Activated T-cell treated with anti-CD3 and anti-CD28 coated beads, Interleukin-2, amount 50 U/mL, for 24 hours (primary cell): Measurements from ENCODE around the gene DHX32.

Experiments used
- DNase-seq: peaks from one replicate; pipeline ENCODE4 v3.0.0-alpha.2; 2020
- H3K27ac Mint-ChIP-seq: 2 replicates; pipeline ENCODE4 v1.8.0; 2020; ENCODE audit warnings: mild to moderate bottlenecking, mixed read lengths
- H3K27me3 Mint-ChIP-seq: 2 replicates; pipeline ENCODE4 v1.8.0; 2020; ENCODE audit warnings: mixed read lengths
- H3K36me3 Mint-ChIP-seq: 2 replicates; pipeline ENCODE4 v1.8.0; 2020; ENCODE audit warnings: low read depth, mixed read lengths
- H3K4me1 Mint-ChIP-seq: 2 replicates; pipeline ENCODE4 v1.8.0; 2020; ENCODE audit warnings: low read depth, mixed read lengths
- H3K4me3 Mint-ChIP-seq: 2 replicates; pipeline ENCODE4 v1.8.0; 2020; ENCODE audit warnings: mild to moderate bottlenecking, moderate library complexity, mixed read lengths
- H3K9me3 Mint-ChIP-seq: 2 replicates; pipeline ENCODE4 v1.8.0; 2020; ENCODE audit warnings: mixed read lengths

The DHX32 gene

DNA sequence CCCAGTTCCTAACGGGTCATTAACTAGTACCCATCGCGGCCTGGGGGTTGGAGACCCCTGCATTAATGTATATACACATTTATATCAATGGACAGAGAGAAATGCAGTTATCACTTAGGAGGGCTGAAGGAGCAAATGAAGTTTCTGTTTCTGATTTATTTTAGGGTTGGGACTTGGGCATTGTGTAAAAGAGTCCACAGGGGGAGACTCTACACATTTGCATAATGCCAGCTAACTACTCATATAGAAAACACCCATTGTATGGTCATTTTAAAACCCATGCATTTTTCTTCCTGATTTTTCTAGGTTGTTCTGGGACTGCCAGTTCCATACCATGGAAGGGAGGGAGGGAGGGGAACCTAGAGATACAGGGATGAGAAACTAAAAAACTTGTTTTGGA, 34.2 kb downstream of the DHX32 start:
- Mint-ChIP-seq H3K27me3 (no peaks in the 10 kb centered on the region), H3K9me3 (no peaks in the 10 kb centered on the region), H3K4me1 (no peaks in the 10 kb centered on the region), H3K36me3 (peaks cover 92% of the 10 kb centered on the region), H3K4me3 (no peak overlapping the region), H3K27ac (no peak overlapping the region)
- DNase-seq, result no peak

DNA sequence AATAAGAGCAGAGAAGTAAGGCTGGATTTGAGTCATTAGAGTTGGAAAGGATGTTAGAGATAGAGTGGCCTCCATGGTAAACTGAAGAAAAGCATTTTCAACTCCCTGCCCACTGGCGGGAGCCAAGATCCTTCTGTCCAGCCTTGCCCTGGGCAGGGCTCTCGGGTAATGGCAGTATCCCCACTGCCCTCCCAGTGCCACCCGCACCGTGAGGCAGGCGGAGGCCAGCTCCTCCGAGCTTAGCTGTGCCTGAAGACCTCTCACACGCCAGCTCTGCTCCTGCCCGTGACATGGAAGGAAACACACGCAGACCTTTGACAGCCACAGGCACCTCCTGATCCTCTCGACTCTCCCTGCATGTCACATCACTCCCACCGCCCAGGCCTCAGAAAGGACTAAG, 35.5 kb downstream of the DHX32 start:
- Mint-ChIP-seq H3K36me3 (peaks cover 92% of the 10 kb centered on the region), H3K4me3 (no peak overlapping the region), H3K27me3 (no peaks in the 10 kb centered on the region), H3K4me1 (no peaks in the 10 kb centered on the region), H3K27ac (no peak overlapping the region), H3K9me3 (no peaks in the 10 kb centered on the region)
- no peak for DNase-seq

DNA sequence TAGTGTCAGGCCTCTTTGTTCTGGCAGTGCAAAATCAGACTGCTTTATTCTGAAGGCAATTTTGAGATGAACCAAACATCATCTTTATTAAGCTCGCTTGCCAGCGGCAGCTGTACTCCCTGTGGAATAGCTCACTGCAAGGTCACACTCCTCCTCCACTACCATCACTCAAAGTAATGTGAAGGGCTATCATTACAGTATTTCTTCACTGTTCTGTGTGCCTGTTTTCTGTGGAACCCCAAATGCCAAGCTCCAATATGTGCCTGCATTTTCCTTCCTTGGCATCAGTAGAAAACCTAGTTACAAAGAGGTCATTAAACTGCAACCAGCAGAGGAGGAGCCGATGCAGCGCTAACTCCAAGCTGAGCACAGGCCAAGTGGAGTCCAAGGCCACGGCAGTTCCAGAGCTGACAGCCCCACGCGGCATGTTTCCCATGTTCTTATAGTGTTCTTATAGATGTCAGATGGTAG, 36.3 kb downstream of the DHX32 start:
- Mint-ChIP-seq H3K36me3 (peaks cover 92% of the 10 kb centered on the region), H3K4me1 (no peaks in the 10 kb centered on the region), H3K27me3 (no peaks in the 10 kb centered on the region), H3K4me3 (no peak overlapping the region), H3K9me3 (no peaks in the 10 kb centered on the region), H3K27ac (no peak overlapping the region)
- no peak for DNase-seq

GRCh38 chr10:125843603-125844329, 37.3 kb downstream of the DHX32 start:
- H3K27ac Mint-ChIP-seq, result no peak overlapping the region
- H3K27me3 Mint-ChIP-seq, result no peaks in the 10 kb centered on the region
- H3K4me3 Mint-ChIP-seq, result no peak overlapping the region
- H3K9me3 Mint-ChIP-seq, result no peaks in the 10 kb centered on the region
- H3K4me1 Mint-ChIP-seq, result no peaks in the 10 kb centered on the region
- DNase-seq, result no peak
- H3K36me3 Mint-ChIP-seq, result peaks cover 92% of the 10 kb centered on the region

DNA sequence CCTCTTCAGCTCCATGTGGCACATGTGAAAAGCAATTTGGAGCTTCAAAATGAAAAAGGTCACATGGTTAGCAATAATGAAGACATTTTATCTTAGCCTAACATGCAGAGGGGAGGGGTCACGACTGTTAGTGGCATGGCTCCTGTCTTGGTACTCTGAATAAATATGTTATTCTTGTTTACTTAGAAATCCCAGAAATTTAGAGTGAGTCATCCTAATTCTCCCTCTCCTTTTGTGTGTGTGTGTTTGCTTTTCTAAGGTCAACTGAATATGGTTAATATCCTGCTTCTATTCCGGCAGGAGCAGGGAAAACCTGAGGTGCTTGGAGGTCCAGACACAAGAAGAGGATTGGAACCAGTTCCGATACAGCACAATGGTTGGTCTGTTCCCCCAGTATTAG, 40.1 kb downstream of the DHX32 start:
- H3K27me3 Mint-ChIP-seq, result no peaks in the 10 kb centered on the region
- H3K4me3 Mint-ChIP-seq, result no peak overlapping the region
- H3K9me3 Mint-ChIP-seq, result no peaks in the 10 kb centered on the region
- DNase-seq, result no peak
- peaks cover 93% of the 10 kb centered on the region for H3K36me3 Mint-ChIP-seq
- H3K27ac Mint-ChIP-seq, result no peak overlapping the region
- H3K4me1 Mint-ChIP-seq, result no peaks in the 10 kb centered on the region

DNA sequence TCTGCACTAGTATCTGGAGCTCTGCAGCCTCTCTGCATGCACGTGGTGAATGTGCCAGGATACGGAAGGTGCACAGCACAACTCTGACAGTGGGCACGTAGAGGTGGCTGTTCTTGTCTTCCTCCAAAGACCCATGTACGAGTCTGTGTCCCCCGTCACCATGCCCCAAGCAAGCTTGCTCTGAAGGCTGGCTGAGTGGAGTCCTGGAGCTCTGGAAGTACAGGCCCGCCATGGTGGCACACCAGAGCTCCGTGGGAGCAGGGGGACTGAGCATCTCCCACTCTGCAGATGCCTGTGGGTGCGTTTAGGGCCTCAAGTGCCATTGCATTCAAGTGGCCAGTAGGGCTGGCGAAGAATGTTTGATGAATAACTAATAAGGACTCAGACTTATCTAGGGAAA, 40.7 kb downstream of the DHX32 start:
- no peak overlapping the region for H3K4me3 Mint-ChIP-seq
- H3K9me3 Mint-ChIP-seq, result no peaks in the 10 kb centered on the region
- no peaks in the 10 kb centered on the region for H3K27me3 Mint-ChIP-seq
- H3K27ac Mint-ChIP-seq, result no peak overlapping the region
- no peak for DNase-seq
- no peaks in the 10 kb centered on the region for H3K4me1 Mint-ChIP-seq
- peaks cover 93% of the 10 kb centered on the region for H3K36me3 Mint-ChIP-seq

GRCh38 chr10:125838802-125839575, 42.1 kb downstream of the DHX32 start:
- DNase-seq, result no peak
- peak overlapping the region; percentile 71 for H3K27ac Mint-ChIP-seq
- peaks cover 91% of the 10 kb centered on the region for H3K36me3 Mint-ChIP-seq
- H3K9me3 Mint-ChIP-seq, result no peaks in the 10 kb centered on the region
- no peaks in the 10 kb centered on the region for H3K27me3 Mint-ChIP-seq
- H3K4me3 Mint-ChIP-seq, result no peak overlapping the region
- H3K4me1 Mint-ChIP-seq, result no peaks in the 10 kb centered on the region

DNA sequence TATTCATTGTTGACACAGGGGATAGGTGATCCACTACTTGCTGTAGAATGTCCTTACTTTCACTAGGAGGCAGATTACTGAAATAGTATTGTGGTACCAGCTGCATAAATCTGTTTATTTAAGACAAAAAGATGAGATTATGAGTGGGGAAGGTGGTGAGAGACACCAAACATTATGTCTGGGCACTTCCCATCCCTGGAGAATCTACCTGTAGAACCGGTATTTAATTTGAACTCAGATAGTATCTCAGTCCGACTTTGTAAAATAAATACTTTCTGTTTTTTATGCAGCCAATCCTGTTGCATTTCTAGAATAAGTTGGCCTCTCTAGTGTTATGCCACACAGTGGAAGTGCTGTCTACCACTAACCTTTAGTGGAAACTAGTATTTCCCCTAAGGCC, 44.3 kb downstream of the DHX32 start:
- Mint-ChIP-seq H3K4me3 (no peak overlapping the region), H3K4me1 (no peaks in the 10 kb centered on the region), H3K27me3 (no peaks in the 10 kb centered on the region), H3K27ac (no peak overlapping the region), H3K9me3 (no peaks in the 10 kb centered on the region), H3K36me3 (peaks cover 93% of the 10 kb centered on the region)
- no peak for DNase-seq

GRCh38 chr10:125828311-125828710, 52.8 kb downstream of the DHX32 start:
- Mint-ChIP-seq H3K36me3 (peaks cover 26% of the 10 kb centered on the region), H3K9me3 (no peaks in the 10 kb centered on the region), H3K4me1 (peaks cover 26% of the 10 kb centered on the region), H3K27me3 (no peaks in the 10 kb centered on the region), H3K27ac (peak overlapping the region; percentile 73), H3K4me3 (no peak overlapping the region)
- no peak for DNase-seq

GRCh38 chr10:125827133-125827532, 54.0 kb downstream of the DHX32 start:
- H3K9me3 Mint-ChIP-seq, result no peaks in the 10 kb centered on the region
- peak overlapping the region; percentile 55 for H3K27ac Mint-ChIP-seq
- peaks cover 15% of the 10 kb centered on the region for H3K36me3 Mint-ChIP-seq
- H3K4me1 Mint-ChIP-seq, result peaks cover 26% of the 10 kb centered on the region
- no peaks in the 10 kb centered on the region for H3K27me3 Mint-ChIP-seq
- H3K4me3 Mint-ChIP-seq, result no peak overlapping the region
- DNase-seq, result no peak

- Mint-ChIP-seq H3K9me3 (no peaks in the 10 kb centered on the region), H3K36me3 (peaks cover 5% of the 10 kb centered on the region), H3K4me1 (peaks cover 41% of the 10 kb centered on the region), H3K27me3 (no peaks in the 10 kb centered on the region), H3K4me3 (no peak overlapping the region), H3K27ac (no peak overlapping the region)
- no peak for DNase-seq
These were observed 56.4 kb downstream of the DHX32 start for GRCh38 chr10:125824736-125825135.

- H3K27ac Mint-ChIP-seq, result no peak overlapping the region
- H3K4me1 Mint-ChIP-seq, result peaks cover 32% of the 10 kb centered on the region
- H3K27me3 Mint-ChIP-seq, result no peaks in the 10 kb centered on the region
- no peaks in the 10 kb centered on the region for H3K9me3 Mint-ChIP-seq
- H3K36me3 Mint-ChIP-seq, result peaks cover 5% of the 10 kb centered on the region
- no peak overlapping the region for H3K4me3 Mint-ChIP-seq
- peak; percentile 49 for DNase-seq
These were observed 57.3 kb downstream of the DHX32 start for GRCh38 chr10:125823663-125824251.

- Mint-ChIP-seq H3K4me1 (peaks cover 25% of the 10 kb centered on the region), H3K27me3 (no peaks in the 10 kb centered on the region), H3K27ac (peak within 1 kb of the TSS; percentile 88), H3K9me3 (no peaks in the 10 kb centered on the region), H3K36me3 (peaks cover 5% of the 10 kb centered on the region), H3K4me3 (no peak within 1 kb of the TSS)
- DNase-seq, result peak; percentile 93
These were observed 58.0 kb downstream of the DHX32 start, which contains the start of the genes BCCIP and UROS for GRCh38 chr10:125822878-125823662. Gene BCCIP, plus strand, starts transcription at chr10:125823546. Its CDS starts 12 bp downstream, at chr10:125823558. Gene UROS, minus strand, starts transcription at chr10:125823258. Its CDS starts 6,759 bp downstream, at chr10:125816499.

GRCh38 chr10:125820701-125821100, 60.4 kb downstream of the DHX32 start:
- peaks cover 16% of the 10 kb centered on the region for H3K4me1 Mint-ChIP-seq
- no peaks in the 10 kb centered on the region for H3K9me3 Mint-ChIP-seq
- H3K36me3 Mint-ChIP-seq, result peaks cover 9% of the 10 kb centered on the region
- H3K4me3 Mint-ChIP-seq, result peak overlapping the region; percentile 40
- DNase-seq, result no peak
- H3K27me3 Mint-ChIP-seq, result no peaks in the 10 kb centered on the region
- H3K27ac Mint-ChIP-seq, result peak overlapping the region; percentile 31
